Measurements from ENCODE around the gene DPEP2. TPM values are rescaled to one million over a fixed set of nuclear protein-coding genes. Genes with fewer than 3 reads are reported as not detected.
A peak's percentile ranks its signal among the peaks of the same experiment; 100 is the strongest.
"Not testable (repeated sequence)": the region's sequence is repeated elsewhere in the genome, so short reads cannot be mapped to it uniquely, and the experiment has no call there.

DPEP2 gene, protein sequence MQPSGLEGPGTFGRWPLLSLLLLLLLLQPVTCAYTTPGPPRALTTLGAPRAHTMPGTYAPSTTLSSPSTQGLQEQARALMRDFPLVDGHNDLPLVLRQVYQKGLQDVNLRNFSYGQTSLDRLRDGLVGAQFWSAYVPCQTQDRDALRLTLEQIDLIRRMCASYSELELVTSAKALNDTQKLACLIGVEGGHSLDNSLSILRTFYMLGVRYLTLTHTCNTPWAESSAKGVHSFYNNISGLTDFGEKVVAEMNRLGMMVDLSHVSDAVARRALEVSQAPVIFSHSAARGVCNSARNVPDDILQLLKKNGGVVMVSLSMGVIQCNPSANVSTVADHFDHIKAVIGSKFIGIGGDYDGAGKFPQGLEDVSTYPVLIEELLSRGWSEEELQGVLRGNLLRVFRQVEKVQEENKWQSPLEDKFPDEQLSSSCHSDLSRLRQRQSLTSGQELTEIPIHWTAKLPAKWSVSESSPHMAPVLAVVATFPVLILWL
- total RNA-seq, result 1.8 TPM

DNA sequence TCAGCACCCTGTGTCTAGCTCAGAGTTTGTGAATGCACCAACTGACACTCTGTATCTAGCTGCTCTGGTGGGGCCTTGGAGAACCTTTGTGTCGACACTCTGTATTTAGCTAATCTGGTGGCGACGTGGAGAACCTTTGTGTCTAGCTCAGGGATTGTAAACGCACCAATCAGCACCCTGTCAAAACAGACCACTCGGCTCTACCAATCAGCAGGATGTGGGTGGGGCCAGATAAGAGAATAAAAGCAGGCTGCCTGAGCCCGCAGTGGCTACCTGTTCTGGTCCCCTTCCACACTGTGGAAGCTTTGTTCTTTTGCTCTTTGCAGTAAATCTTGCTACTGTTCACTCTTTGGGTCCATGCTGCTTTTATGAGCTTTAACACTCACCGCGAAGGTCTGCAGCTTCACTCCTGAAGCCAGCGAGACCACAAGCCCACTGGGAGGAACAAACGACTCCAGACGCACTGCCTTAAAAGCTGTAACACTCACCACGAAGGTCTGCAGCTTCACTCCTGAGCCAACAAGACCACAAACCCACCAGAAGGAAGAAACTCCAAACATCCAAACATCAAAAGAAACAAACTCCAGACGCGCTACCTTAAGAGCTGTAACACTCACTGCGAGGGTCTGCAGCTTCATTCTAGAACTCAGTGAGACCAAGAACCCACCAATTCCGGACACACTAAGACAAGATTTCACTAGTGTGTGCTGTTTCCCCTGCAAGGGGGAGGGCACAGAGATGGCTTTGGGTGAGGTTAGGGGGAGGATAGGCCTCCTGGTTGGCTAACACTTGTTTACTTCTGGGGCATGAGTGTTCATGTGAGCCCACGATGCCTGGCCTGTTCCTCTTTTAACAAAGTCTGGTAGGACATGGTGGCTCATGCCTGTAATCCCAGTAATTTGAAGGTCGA lies at the start of gene DPEP2:
TSS of gene DPEP2 (minus strand) at position 706 of the 910 bp plus-strand sequence. CDS start 6,272 bp downstream, outside the sequence.
- DNase-seq, result not testable (repeated sequence)

DNA sequence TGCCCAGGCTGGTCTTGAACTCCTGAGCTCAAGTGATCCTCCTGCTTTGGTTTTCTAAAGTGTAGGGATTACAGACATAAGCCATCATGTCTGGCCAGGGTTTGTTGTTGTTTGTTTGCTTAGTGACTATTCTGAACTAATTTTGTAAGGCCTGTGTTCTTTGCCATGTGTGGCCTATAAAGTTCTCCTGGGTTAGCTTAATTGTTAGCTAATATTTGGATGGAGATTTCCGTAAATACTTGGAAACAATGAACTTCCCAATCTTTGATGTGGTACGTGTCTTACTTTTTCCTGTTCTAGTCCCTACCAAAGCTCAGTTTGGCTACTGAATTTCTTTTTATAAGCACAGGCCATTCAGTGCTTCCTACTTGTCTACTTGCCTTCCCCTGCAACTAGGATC lies 48.7 kb upstream of the DPEP2 start:
- DNase-seq, result no peak

DNA sequence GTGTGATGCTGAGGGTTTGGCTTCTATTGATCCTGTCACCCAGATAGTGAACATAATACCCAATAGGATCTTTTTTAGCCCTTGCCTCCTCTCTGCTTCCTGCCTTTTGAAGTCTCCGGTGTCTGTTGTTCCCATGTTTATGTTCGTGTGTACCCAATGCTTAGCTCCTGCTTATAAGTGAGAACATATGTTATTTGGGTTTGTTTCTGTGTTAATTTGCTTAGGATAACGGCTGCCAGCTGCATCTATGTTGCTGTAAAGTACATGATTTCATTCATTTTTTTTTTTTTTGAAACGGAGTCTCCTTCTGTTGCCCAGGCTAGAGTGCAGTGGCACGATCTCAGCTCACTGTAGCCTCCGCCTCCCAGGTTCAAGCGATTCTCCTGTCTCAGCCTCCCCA lies 46.8 kb upstream of the DPEP2 start:
- no peak for DNase-seq

DNA sequence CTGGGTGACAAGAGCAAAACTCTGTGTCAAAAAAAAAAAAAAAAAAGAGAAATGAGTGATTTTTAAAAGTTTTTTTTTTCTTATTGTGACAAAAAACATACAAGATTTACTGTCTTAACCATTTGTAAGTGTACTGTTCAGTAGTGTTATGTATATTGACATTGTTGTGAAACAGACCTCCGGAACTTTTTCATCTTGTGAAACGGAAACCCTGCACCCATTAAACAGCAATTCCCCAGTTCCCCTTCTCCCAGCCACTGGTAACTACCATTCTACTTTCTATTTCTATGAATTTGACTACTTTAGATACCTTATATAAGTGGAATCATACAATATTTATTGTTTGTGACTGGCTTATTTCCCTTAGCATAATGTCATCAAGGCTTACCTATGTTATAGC lies 42.5 kb upstream of the DPEP2 start:
- no peak for DNase-seq

DNA sequence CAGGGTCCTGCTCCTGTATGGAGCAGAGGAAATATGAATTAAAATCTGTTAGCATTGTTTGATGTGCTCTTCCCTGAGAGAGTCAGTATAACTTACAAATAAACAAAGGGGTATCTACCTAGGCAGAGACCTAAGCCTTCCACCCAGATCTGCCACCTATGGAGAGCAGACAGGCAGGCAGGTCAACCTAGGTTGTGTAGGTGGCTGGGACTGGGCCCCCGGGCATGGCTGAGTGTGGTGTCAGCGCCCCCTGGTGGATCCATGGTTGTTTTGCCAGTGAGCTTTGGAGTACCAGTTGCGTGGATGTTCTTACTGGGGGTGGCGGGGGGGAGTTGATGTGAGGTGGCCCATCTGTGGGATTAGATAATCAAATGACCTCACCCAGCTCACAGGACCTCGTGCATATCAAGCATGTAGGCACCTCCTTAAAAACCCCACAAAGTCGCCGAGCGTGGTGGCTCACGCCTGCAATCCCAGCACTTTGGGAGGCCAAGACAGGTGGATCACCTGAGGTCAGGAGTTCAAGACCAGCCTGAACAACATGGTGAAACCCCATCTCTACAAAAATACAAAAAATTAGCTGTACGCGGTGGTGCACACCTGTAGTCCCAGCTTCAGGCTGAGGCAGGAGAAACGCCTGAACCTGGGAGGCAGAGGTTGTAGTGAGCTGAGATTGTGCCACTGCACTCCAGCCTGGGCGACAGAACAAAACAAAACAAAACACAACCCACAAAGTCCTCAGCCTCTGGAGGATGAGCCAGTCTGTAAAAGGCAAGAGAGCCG lies 41.4 kb upstream of the DPEP2 start:
- DNase-seq, result no peak

DNA sequence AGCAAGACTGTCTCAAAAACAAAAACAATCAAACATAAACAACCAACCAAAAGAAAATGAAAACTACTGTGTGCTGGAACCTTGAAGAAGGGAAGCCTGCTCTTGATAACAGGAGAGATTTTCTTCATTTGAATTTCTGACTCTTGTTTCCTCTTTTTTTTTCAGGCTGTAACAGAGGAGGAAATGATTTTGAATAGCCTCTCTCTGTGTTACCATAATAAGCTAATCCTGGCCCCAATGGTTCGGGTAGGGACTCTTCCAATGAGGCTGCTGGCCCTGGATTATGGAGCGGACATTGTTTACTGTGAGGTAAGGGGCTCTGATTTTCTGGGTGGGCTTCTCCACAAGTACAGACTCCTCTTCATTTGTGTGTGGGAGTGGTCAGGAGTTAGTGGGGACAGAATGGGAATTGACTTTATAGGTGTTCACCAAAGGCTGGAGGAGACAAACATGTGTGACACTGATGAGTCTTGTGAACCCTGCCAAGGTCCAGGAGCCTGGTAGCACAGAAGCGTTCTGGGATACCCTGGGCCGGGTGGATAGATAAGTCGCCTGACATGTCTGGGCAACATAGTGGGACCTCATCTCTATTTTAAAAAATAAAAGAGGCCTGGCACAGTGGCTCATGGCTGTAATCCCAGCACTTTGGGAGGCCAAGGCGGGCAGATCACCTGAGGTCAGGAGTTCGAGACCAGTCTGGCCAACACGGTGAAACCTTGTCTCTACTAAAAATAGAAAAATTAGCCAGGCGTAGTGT lies 38.7 kb upstream of the DPEP2 start:
- DNase-seq, result no peak

DNA sequence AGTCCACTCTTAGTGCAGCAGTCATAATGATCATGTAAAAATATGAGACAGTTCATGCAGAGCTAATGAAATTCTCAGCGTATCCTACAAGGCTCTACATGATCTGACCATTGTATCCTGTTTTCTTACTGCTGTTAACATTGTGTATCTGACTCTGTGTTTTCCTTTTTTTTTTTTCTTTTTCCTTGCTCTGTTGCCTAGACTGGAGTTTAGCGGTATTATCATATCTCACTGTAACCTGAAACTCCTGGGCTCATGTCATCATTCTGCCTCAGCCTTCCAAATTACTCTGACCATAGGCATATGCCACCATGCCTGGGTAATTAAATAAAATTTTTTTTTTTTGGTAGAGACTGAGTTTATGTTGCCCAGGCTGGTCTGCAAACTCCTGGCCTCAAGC lies 35.9 kb upstream of the DPEP2 start:
- no peak for DNase-seq

DNA sequence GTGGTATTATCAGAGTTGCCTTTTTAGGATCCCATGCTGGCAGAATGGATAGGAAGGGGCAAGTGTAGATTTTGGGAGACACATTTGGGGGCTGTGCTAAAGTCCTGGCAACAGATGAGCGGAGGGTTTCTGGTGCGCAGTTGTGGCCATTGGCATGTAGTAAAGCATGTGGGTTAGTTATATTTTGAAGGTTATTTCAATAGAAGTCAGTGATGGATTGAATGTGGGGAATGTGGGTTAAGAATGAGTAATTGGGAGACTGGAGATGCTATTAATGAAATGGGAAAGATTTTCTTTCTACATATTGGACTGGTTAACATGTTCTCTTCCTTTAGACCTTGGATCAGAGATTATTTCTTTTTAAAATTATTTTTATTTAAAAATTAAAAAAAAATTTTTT lies 33.8 kb upstream of the DPEP2 start:
- DNase-seq, result no peak

DNA sequence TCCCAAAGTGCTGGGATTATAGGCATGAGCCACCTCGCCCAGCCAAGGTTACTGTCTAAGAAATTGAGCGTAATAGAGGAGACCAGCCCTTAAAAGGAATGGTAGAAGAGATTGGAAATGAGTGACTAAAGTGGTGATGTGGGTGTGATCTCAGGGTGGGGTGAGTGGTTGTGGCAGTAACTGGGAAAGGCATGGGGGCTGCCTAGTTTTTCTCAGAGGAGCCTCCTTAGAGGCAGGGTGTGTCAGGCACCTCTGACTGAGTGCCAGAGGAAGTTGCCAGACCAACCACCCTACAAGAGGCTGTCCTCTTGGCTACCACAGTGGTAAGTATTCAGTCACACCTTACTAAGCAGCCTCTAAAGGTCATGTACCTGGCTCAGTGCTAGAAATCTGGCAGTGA lies 32.7 kb upstream of the DPEP2 start:
- no peak for DNase-seq

DNA sequence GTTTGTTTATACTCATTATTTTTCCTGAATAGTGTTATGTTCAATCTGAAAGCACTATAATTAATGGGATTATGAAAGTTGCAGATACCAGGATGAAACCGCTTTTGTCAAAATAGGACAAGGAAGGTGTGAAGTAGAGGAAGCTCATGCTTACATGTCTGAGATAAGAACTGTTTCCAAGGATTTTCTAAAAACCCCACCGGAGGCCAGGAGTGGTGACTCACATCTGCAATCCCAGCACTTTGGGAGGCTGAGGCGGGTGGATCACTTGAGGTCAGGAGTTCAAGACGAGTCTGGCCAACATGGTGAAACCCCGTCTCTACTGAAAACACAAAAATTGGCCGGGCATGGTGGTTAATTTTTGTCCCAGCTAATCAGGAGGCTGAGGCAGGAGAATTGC lies 30.8 kb upstream of the DPEP2 start:
- DNase-seq, result not testable (repeated sequence)

DNA sequence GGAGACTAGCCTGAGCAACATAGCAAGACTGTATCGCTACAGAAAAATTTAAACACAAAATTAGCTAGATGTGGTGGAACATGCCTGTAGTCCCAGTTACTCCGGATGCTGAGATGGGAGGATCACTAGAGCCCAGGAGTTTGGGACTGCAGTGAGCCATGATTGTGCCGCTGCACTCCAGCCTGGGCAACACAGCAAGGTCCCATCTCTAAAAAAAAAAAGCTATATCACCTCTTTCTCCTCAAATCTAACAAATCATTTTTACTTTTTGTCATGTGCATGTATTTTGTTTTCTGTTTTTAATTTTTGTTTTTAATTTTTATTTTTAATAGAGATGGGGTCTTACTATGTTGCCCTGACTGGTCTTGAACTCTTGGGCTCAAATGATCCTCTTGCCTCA lies 29.7 kb upstream of the DPEP2 start:
- no peak for DNase-seq

DNA sequence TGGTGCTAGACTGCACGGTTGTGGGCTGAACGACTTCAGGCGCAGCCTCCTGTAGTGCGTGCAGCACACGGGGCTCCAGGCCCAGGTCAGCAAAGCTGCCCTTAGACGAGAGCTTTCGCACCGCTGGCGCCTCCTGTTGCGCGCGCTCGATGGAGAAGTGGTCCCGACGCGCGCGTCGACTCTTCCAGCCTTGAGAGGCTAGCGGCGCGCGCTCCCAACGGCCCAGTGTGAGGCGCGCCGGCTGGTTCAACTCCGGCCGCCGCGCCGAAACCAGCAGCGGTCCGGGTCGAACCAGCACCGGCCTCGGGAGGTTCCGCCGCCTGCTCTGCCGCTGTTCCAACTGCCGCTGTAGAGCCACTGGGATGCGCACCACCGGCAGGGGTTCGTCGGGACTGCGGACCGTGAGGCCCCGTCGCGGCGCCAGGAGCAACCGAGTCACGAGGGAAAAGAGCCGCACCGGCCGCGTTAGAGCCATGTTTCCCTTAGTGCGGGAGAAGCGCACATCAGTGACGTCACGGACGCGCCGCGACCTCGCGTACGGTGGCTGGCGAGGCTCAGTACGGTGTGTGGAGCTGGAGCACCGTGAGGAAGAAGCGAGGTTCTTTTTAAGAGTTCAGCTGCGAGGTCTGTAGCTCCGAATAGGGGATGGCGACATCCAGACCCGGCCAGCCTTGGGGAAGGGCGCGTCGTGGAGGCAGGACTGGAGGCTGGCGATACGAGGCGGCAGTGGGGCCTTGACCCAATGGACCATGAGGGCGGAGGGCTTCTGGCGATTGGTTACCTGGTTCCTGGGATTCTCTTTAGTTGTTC lies 23.6 kb upstream of the DPEP2 start, which contains the start of the genes DDX28 and DUS2:
TSS of gene DDX28 (minus strand) at position 505 of the 810 bp plus-strand sequence. CDS start at position 475, 30 bp downstream.
TSS of gene DUS2 (plus strand) at position 557 of the 810 bp plus-strand sequence. CDS start 14,740 bp downstream, outside the sequence.
- peak; percentile 85 for DNase-seq

DNA sequence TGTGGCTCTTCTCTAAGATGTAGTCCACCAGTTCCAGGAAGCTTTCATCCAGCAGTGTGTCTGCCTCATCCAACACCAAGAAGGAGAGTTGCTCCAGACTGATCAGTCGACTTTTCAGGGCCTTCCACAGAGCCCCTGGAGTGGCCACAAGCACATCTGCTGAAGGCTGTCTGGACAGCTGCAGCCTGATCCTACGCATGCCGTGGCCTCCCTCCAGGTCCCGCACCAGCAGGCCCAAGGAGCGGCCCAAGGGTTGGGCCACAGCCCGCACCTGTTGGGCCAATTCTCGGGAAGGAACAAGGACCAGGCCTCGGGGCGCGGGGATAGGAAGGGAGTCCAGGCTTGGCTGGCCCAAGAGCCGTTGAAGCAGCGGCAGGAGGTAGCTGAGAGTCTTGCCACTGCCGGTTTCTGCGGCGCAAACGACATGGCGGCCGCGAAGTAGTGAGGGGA lies 23.0 kb upstream of the DPEP2 start:
- DNase-seq, result no peak

DNA sequence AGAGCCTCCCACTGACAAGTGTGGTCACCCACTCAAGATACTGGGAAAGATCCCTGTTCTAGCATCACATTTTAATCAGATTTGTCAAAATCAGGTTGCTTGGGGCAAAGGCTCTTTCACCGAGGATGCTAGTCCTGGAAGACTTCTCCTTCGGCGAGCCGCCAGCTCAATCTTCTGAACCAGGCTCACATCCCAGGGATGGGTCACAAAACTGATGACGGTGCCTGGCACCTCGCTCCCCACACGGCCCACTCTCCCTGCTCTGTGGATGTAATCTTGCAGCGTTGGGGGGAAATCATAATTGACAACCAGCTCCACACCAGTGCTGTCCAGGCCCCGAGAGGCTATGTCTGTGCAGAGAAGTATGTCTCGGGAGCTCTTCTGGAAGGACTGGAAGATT lies 22.2 kb upstream of the DPEP2 start:
- no peak for DNase-seq

DNA sequence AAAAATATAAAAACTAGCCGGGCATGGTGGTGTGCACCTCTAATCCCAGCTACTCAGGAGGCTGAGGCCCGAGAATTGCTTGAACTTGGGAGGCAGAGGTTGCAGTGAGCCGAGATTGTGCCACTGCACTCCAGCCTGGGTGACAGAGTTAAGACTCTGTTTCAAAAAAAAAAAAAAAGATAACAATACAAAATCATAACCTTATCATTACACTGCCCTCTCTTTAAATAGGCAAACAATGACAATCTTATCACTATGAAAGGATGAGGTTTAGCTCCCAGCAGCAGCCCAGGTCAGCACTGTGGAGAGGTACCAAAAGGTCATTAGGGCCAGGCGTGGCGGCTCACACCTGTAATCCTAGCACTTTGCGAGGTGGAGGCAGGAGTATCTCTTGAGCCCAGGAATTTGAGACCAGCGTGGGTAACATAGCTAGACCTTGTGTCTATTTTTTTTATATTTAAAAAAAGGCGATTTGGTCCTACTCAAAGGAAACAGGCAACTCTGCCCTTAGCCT lies 19.9 kb upstream of the DPEP2 start:
- DNase-seq, result no peak

DNA sequence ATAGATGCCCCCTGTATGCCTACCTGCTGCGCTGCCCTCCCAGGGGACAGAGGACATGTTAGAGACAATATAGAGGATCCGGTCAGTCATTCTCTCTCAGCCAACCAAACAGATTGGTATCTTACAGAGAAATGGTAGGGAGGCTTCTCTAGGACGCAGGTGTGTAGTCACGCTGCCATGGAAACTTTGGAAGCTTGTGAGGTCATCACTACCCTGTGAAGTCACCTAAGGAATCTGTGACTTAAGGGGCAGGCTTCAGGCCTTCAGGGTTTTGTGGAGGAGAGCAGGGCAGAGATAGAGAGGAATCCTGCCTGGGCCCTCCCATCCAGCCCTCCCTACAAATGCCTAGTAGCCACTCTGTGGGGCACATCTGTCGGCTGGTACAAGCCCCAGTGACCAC lies 16.4 kb upstream of the DPEP2 start, which contains the start of gene DPEP2NB:
TSS of gene DPEP2NB (minus strand) at position 231 of the 400 bp plus-strand sequence. CDS start at position 90, 141 bp downstream.
- DNase-seq, result no peak

DNA sequence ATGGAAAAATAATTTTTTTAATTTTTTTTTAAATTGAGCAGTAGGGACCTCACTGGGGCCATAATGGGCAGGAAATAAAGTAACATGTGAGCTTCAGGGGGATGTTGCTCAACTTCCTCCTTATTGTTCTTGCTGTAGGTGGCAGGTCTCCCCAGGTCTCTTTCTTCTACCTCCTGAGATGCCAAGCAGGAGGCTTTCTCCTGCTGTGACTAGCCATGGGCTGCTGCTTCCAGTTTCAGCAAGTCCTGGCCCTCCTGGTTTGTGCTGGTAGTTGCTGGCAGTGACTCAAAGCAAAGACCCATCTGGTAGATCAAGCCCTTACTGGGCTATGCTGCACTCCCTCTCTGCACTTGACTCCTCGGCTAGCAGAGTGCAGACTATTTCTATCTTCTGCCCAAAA lies 14.2 kb upstream of the DPEP2 start:
- DNase-seq, result no peak

DNA sequence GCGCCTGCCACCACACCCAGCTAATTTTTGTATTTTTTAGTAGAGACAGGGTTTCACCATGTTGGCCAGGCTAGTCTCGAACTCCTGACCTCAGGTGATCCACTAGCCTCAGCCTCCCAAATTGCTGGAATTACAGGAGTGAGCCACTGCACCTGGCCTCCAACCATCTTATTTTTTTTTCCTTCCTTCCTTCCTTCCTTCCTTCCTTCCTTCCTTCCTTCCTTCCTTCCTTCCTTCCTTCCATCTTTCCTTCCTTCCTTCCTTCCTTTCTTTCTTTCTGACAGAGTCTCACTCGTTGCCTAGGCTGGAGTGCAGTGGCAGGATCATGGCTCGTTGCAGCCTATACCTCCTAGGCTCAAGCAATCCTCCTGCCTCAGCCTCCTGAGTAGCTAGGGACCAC lies 10.6 kb upstream of the DPEP2 start:
- DNase-seq, result not testable (repeated sequence)

DNA sequence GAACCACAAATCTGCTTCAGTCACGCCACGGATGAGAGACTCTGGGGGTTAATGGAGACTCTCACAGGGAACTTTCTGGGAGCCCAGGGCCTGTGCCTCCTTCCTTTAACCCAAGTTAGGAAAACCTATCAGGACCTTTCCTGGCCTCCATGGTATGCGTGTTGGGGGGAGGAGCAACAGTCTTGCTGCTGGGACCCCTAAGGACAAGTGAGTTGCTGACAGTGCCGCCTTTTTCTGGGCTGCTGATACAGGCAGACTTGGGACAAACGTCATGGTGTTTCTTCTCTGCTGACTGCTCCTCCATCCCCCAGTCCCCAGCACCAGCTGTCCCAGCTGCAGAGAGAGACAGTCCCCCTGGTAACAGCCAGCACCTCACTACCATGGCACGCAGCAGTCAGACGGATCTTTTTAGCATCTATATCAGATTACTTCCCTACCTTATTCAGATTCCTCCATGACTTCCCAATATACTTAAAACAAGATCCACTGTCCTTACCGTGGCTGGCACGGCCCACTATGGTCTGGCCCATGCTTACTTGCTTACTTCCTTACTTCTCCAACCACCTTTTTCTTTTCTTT lies 10.0 kb upstream of the DPEP2 start:
- DNase-seq, result no peak
